ENCODE measurements around the gene PAOX. TPM values are rescaled to one million over a fixed set of nuclear protein-coding genes. Genes with fewer than 3 reads are reported as not detected.
"Not testable (repeated sequence)": the region's sequence is repeated elsewhere in the genome, so short reads cannot be mapped to it uniquely, and the experiment has no call there.

PAOX gene
- total RNA-seq, 2 experiments from 2014 or later = 5.8 to 6.5 TPM

DNA sequence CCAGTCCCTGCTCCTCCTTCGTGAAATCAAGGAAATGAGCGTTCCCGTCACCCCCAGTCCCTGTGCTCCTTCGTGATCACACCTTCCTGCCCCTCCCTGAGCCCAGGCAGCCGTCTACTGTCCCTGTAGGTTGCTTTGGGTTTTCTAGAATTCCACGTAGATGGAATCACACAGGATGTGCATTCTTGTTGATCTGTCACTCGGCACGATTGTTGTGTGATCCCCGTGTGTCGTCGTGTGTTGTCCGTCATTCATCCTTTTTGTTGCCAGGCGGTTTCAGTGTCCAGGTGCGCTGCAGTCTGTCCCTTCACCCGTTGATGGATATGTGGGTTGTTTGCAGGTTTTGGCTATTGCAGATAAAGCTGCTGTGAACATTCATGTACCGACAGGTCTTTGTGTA is 24.3 kb downstream of the PAOX start:
- H3K36me3 Mint-ChIP-seq (ENCODE audit: low read depth) = peaks cover 68% of the 10 kb centered on the region
- H3K9me3 Mint-ChIP-seq (ENCODE audit: insufficient read depth) = no peaks in the 10 kb centered on the region
- no peak overlapping the region for H3K4me3 Mint-ChIP-seq
- H3K27me3 Mint-ChIP-seq (ENCODE audit: low read depth) = no peaks in the 10 kb centered on the region
- ChIA-PET CTCF (no interaction called here), POLR2A (no interaction called here)
- H3K4me1 Mint-ChIP-seq (ENCODE audit: low read depth) = peaks cover 34% of the 10 kb centered on the region
- ATAC-seq (no peak), DNase-seq (no peak)
- H3K27ac Mint-ChIP-seq = no peak overlapping the region

DNA sequence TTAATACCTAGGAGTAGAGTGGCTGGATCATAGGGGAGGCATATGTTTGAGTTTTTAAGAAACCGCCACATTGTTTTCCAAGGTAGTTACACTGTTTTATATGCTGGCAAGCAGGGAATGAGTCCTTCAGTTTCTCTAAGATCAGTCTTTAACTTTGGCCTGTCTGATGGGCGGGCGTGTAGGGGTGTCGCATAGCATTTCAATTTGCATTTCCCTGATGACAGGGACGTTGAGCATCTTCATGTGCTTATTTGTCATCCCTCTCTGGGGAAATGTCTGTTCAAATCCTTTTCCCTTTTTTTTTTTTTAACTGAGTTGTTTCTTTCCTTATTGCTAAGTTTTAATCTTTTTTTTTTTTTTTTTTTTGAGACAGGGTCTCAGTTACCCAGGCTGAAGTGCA is 24.7 kb downstream of the PAOX start:
- ATAC-seq (no peak), DNase-seq (no peak)
- POLR2A ChIA-PET = no interaction called here
- CTCF ChIA-PET = no interaction called here
- Mint-ChIP-seq H3K9me3 (ENCODE audit: insufficient read depth) (no peaks in the 10 kb centered on the region), H3K4me1 (ENCODE audit: low read depth) (peaks cover 34% of the 10 kb centered on the region), H3K27ac (no peak overlapping the region), H3K4me3 (no peak overlapping the region), H3K36me3 (ENCODE audit: low read depth) (peaks cover 68% of the 10 kb centered on the region), H3K27me3 (ENCODE audit: low read depth) (no peaks in the 10 kb centered on the region)

DNA sequence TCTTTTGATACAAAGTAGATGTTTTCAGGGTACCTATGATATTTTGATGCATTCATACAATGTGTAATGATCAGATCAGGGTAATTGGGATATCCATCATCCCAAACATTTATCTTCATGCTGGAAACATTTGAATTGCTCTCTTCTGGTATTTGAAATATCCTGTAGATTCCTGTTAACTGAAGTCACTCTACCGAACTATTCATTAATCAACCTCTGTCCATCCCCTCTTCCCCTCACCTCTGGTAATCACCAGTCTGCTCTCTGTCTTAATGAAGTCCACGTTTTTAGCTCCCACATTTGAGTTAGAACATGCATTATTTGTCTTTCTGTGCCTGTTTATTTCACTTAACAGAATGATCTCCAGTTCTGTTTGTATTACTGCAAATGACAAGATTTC is 26.2 kb downstream of the PAOX start:
- Mint-ChIP-seq H3K36me3 (ENCODE audit: low read depth) (peaks cover 75% of the 10 kb centered on the region), H3K4me3 (no peak overlapping the region), H3K27me3 (ENCODE audit: low read depth) (no peaks in the 10 kb centered on the region), H3K4me1 (ENCODE audit: low read depth) (peaks cover 28% of the 10 kb centered on the region), H3K27ac (no peak overlapping the region), H3K9me3 (ENCODE audit: insufficient read depth) (peaks cover 5% of the 10 kb centered on the region)
- no peak for ATAC-seq
- ChIA-PET POLR2A (no interaction called here), CTCF (no interaction called here)
- DNase-seq = no peak

DNA sequence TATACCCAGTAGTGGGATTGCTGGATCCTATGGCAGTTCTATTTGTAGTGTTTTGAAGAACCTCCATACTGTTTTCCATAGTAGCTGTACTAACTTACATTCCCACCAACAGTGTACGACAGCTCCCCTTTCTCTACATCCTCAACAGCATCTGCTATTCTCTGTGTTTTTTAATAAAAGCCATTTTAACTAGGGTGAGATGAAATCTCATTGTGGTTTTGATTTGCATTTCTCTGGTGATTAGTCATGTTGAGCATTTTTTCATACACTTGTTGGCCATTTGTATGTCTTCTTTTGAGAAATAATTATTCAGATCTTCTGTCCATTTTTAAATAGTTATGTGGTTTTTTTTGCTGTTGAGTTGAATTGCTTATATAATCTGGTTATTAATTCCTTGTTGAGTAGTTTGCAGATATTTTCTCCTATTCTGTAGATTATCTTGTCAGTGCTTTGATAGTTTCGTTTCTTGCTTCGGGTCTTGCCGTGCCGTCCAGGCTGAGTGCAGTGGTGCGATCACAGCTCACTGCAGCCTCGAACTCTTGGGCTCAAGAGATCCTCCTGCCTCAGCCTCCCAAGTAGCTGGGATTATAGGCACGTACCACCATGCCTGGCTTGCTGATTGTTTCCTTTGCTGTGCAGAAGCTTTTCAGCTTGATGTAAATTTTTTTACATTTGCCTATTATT is 26.9 kb downstream of the PAOX start:
- ChIA-PET CTCF (no interaction called here), POLR2A (no interaction called here)
- H3K27ac Mint-ChIP-seq = no peak overlapping the region
- no peak for ATAC-seq
- peaks cover 23% of the 10 kb centered on the region for H3K4me1 Mint-ChIP-seq (ENCODE audit: low read depth)
- no peak overlapping the region for H3K4me3 Mint-ChIP-seq
- peaks cover 78% of the 10 kb centered on the region for H3K36me3 Mint-ChIP-seq (ENCODE audit: low read depth)
- H3K9me3 Mint-ChIP-seq (ENCODE audit: insufficient read depth) = peaks cover 12% of the 10 kb centered on the region
- DNase-seq = no peak
- H3K27me3 Mint-ChIP-seq (ENCODE audit: low read depth) = no peaks in the 10 kb centered on the region

DNA sequence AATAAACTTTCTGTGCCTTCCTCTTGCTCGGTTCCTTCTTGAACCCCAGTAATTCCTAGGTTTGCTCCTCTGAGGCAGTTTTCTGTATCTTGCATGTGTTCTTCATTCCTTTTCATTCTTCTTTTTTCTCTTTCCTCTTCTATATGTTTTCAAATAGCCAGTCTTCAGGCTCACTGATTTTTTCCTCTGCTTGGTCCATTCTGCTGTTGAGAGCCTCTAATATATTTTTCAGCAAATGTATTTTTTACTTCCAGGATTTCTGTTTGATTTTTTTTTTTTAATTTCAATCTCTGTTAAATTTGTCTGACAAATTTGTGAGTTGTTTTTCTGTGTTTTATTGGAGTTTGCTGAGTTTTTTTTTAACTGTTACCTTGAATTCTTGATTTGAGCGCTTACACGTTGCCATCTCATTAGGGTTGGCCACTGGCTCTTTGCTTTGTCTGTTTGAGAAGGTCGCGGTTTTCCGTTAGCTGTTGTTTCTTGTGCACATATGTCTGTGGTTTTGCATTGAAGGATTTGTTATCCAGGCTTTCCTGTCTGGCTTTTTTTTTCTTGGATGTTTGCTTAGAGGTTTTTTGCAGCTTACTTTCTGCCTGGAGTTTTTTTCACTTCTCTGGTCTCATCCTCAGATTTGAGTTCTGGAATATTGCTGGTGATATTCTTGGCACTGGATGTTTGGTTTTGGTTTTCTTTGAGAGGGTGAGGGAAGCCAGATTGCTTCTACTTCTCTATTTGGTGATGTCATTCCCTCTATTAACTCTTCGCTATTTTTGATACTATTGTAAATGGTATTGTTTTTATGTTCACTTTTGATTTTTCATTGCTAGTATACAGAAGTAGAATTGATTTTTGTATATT is 32.7 kb downstream of the PAOX start:
- ChIA-PET CTCF (interaction anchor here (1.0 to 2.3 kb wide), 2 partner anchors 27 to 82 kb away, joined by 3 to 13 read pairs; no protein-coding TSS in a partner anchor), POLR2A (no interaction called here)
- no peaks in the 10 kb centered on the region for H3K27me3 Mint-ChIP-seq (ENCODE audit: low read depth)
- H3K4me3 Mint-ChIP-seq = no peak overlapping the region
- DNase-seq (no peak), ATAC-seq (no peak)
- no peak overlapping the region for H3K27ac Mint-ChIP-seq
- peaks cover 4% of the 10 kb centered on the region for H3K4me1 Mint-ChIP-seq (ENCODE audit: low read depth)
- H3K36me3 Mint-ChIP-seq (ENCODE audit: low read depth) = peaks cover 85% of the 10 kb centered on the region
- peaks cover 42% of the 10 kb centered on the region for H3K9me3 Mint-ChIP-seq (ENCODE audit: insufficient read depth)

DNA sequence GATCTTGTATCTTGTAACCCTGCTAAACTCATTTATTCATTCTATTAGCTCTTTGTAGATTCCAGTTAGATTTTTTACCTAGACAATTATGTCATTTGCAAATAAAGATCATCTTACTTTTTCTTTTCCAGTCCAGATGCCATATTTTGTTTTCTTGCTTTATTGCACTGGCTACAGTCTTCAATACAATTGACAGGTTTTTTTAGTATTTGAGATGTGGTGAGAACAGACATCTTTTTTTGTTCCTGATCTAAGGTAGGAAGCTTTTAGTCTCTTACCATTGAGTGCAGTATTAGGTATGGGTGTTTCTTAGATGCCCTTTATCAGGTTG is 33.3 kb downstream of the PAOX start:
- ChIA-PET POLR2A (no interaction called here), CTCF (interaction anchor here (1.0 to 2.3 kb wide), 2 partner anchors 27 to 83 kb away, joined by 3 to 13 read pairs; no protein-coding TSS in a partner anchor)

DNA sequence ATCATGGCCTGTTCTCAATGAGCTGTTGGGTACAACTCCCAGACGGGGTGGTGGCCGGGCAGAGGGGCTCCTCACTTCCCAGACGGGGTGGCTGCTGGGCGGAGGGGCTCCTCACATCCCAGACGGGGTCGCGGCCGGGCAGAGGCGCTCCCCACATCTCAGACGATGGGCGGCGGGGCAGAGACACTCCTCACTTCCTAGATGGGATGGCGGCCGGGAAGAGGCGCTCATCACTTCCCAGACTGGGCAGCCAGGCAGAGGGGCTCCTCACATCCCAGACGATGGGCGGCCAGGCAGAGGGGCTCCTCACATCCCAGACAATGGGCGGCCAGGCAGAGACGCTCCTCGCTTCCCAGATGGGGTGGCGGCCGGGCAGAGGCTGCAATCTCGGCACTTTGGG is 35.3 kb downstream of the PAOX start:
- H3K27me3 Mint-ChIP-seq (ENCODE audit: low read depth); DNase-seq; POLR2A ChIA-PET; H3K27ac Mint-ChIP-seq; H3K4me3 Mint-ChIP-seq; H3K4me1 Mint-ChIP-seq (ENCODE audit: low read depth); CTCF ChIA-PET; ATAC-seq: not testable (repeated sequence)
- Mint-ChIP-seq H3K9me3 (ENCODE audit: insufficient read depth) (peaks cover 42% of the 10 kb centered on the region), H3K36me3 (ENCODE audit: low read depth) (peaks cover 61% of the 10 kb centered on the region)

More for the DNA sequence above, 33.3 kb downstream of the PAOX start:
- DNase-seq = no peak
- Mint-ChIP-seq H3K4me3 (no peak overlapping the region), H3K27ac (no peak overlapping the region), H3K4me1 (ENCODE audit: low read depth) (peaks cover 4% of the 10 kb centered on the region), H3K36me3 (ENCODE audit: low read depth) (peaks cover 79% of the 10 kb centered on the region), H3K9me3 (ENCODE audit: insufficient read depth) (peaks cover 42% of the 10 kb centered on the region), H3K27me3 (ENCODE audit: low read depth) (no peaks in the 10 kb centered on the region)
- no peak for ATAC-seq

DNA sequence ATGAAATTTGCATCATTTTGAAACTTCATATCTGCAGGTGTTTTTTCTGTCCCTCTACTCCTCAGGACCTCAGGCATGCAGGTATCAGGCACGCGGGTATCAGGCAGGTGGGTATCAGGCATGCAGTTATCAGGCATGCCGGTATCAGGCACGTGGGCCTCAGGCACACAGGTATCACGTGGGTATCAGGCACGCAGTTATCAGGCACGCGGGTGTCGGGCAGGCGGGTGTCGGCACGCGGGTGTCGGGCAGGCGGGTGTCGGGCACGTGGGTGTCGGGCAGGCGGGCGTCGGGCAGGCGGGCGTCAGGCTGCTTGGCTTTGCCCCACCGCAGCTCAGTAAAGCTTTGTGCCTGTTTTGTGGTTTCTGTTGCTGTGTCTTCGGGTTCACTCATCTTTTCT is 36.7 kb downstream of the PAOX start:
- ChIA-PET CTCF (no interaction called here), POLR2A (no interaction called here)
- no peak for DNase-seq
- no peak overlapping the region for H3K27ac Mint-ChIP-seq
- no peaks in the 10 kb centered on the region for H3K4me1 Mint-ChIP-seq (ENCODE audit: low read depth)
- no peaks in the 10 kb centered on the region for H3K27me3 Mint-ChIP-seq (ENCODE audit: low read depth)
- peaks cover 49% of the 10 kb centered on the region for H3K36me3 Mint-ChIP-seq (ENCODE audit: low read depth)
- peaks cover 33% of the 10 kb centered on the region for H3K9me3 Mint-ChIP-seq (ENCODE audit: insufficient read depth)
- no peak overlapping the region for H3K4me3 Mint-ChIP-seq
- ATAC-seq = no peak

DNA sequence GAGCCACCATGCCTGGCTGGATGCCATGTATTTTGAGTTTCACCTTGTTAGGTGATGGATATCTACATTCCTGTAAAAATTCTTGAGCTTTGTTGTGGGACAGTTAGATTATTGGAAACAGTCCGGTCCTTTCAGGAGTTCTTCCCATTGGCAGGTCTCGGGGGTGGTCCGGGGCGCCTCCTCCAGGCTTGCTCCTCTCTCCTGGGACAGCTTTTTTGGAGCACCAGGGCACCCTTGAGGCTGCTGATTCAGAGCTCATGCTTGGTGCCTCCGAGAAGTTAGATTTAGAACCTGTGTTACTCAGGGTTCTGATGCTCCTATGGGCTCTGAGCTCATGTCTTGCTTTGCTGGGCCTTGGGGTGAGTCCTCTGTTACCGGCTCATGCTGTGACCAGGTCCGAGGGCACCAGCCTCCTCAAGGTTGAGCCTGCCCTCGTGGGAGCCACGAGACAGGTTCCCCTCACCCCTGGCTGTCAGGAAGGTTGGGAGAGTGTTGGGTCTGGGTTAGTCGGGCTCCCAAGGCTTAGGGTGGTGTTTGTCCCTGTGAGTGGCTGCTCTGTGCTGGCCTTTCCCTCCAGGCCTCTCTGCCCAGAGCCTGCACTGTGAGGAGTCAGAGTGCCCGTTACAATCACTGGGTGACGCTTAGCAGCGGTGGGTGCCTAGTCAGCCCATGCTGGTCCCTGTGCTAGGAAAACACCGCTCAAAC is 39.4 kb downstream of the PAOX start:
- ATAC-seq (no peak), DNase-seq (no peak)
- no peak overlapping the region for H3K27ac Mint-ChIP-seq
- H3K9me3 Mint-ChIP-seq (ENCODE audit: insufficient read depth) = peaks cover 8% of the 10 kb centered on the region
- peaks cover 4% of the 10 kb centered on the region for H3K4me1 Mint-ChIP-seq (ENCODE audit: low read depth)
- H3K27me3 Mint-ChIP-seq (ENCODE audit: low read depth) = peaks cover 7% of the 10 kb centered on the region
- H3K36me3 Mint-ChIP-seq (ENCODE audit: low read depth) = peaks cover 23% of the 10 kb centered on the region
- no peak overlapping the region for H3K4me3 Mint-ChIP-seq
- ChIA-PET POLR2A (interaction anchor here (0.5 kb wide), 1 partner anchor 29 kb away, joined by 3 read pairs; no protein-coding TSS in a partner anchor), CTCF (no interaction called here)

DNA sequence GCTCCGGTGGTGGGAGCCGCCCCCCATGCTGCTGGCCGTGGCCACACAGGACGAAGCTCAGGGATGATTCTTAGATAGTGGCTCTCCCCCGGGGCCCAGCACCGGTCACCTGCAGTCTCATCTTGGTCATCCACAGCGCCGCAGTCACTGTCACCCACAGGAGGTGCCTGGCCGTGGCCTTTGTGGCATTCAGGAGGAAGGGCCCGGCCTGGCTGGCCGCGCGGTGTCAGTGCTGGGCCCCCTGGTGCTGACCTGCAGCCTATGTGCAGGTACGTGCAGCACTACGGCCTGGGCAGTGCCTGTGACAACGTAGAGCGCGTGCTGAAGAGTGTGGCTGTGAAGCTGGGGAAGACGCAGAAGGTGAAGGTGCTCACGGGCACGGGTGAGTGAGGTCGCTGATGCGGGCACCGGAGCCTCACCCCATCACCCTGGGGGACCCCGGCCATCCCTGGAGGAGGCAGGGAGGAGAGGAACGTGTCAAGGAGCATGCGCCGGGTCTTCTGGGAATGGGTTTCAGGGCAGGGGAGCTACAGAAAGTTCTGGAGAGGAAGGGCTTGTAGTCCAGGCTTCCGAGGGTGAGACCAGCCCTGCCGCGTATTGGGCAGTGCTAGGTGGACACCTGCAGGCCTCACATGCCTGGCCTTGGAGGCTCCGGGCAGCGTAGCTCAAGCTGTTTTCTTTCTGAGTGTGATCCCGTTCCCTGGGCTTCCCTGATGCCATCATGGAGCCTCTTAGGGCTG is 40.3 kb downstream of the PAOX start:
- Mint-ChIP-seq H3K4me3 (no peak overlapping the region), H3K27ac (no peak overlapping the region), H3K4me1 (ENCODE audit: low read depth) (peaks cover 7% of the 10 kb centered on the region), H3K9me3 (ENCODE audit: insufficient read depth) (peaks cover 5% of the 10 kb centered on the region), H3K27me3 (ENCODE audit: low read depth) (peaks cover 10% of the 10 kb centered on the region), H3K36me3 (ENCODE audit: low read depth) (peaks cover 16% of the 10 kb centered on the region)
- ATAC-seq (no peak), DNase-seq (no peak)
- POLR2A ChIA-PET = no interaction called here
- CTCF ChIA-PET = no interaction called here

DNA sequence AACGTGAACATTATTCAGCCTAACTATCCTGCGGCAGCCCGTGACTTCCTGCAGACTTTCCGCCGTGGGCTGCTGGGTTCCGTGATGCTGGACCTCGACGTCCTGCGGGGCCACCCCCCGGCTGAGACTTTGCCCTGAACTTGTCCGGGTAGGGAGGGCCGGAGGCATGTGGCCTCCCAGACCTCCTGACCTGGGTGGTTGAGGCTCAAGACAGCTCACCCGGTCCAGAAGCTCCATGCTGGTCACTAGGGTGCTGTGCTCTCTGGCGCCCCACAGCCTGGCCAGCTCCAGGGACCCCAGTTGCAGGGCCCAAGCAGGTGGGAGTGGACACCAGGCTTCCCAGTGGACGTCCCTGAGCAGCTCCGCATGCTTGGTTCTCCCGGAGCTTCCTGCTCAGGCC is 41.0 kb downstream of the PAOX start:
- H3K36me3 Mint-ChIP-seq (ENCODE audit: low read depth) = peaks cover 11% of the 10 kb centered on the region
- peaks cover 5% of the 10 kb centered on the region for H3K9me3 Mint-ChIP-seq (ENCODE audit: insufficient read depth)
- POLR2A ChIA-PET = no interaction called here
- H3K27me3 Mint-ChIP-seq (ENCODE audit: low read depth) = peaks cover 10% of the 10 kb centered on the region
- CTCF ChIA-PET = no interaction called here
- no peak for ATAC-seq
- no peak overlapping the region for H3K4me3 Mint-ChIP-seq
- no peak for DNase-seq
- H3K27ac Mint-ChIP-seq = no peak overlapping the region
- peaks cover 7% of the 10 kb centered on the region for H3K4me1 Mint-ChIP-seq (ENCODE audit: low read depth)

DNA sequence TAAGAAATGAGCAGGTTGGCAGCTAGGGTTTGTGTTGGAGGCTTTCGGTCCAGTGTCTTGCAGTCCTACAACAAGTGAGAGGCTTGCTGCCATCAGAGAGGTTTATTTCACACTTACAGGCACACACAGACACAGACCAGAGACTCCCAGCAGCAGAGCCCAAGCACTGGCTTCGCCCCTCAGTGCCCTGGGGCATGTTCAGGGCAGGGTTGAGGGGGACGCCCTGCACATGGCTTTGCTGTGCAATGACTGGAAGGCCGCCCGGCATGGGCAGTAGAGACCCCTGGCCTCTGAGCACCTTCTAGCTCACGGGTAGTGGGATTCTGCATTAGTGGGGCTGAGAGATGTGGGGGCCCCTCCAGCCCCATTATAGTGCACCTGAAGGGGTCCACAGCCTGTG is 41.5 kb downstream of the PAOX start:
- peaks cover 6% of the 10 kb centered on the region for H3K36me3 Mint-ChIP-seq (ENCODE audit: low read depth)
- CTCF ChIA-PET = no interaction called here
- H3K9me3 Mint-ChIP-seq (ENCODE audit: insufficient read depth) = peaks cover under 1% of the 10 kb centered on the region
- H3K4me3 Mint-ChIP-seq = no peak overlapping the region
- no peak for DNase-seq
- H3K4me1 Mint-ChIP-seq (ENCODE audit: low read depth) = peaks cover 7% of the 10 kb centered on the region
- H3K27me3 Mint-ChIP-seq (ENCODE audit: low read depth) = peaks cover 10% of the 10 kb centered on the region
- no peak for ATAC-seq
- no peak overlapping the region for H3K27ac Mint-ChIP-seq
- POLR2A ChIA-PET = no interaction called here

All from activated CD8-positive, alpha-beta T cell treated with anti-CD3 and anti-CD28 coated beads, Interleukin-2, amount 10 ng/mL, durations not matched to agents 7 days and 5 days (primary cell).